ENCODE results near the gene GPATCH2.

- TF ChIP-seq REST (IDR thresholded peaks at IDR 0.05; ENCODE audit: low read depth): no peak
- TF ChIP-seq EP300 (IDR thresholded peaks at IDR 0.05; ENCODE audit: borderline replicate concordance): no peak
Observed at GRCh38 chr1:217668351-217668940, 37.6 kb upstream of the GPATCH2 start.

All from Ishikawa (cell line).